ENCODE results near the gene ARHGAP18. TPM values are rescaled to one million over a fixed set of nuclear protein-coding genes. Genes with fewer than 3 reads are reported as not detected.

Gene ARHGAP18
- total and polyA plus RNA-seq, 2 of the 13 experiments (the other 11 are each of a cell fraction or from before 2014, with no cell fraction given) = 58.2 to 115 TPM

GRCh38 chr6:129672881-129673631 lies 36.9 kb downstream of the ARHGAP18 start (continued):
- TF ChIP-seq EP300 (IDR thresholded peaks at IDR 0.05; ENCODE audit: low read depth in 2 of 2, low read length in 2 of 2) (0 out of 4 replicates have a peak, but pooled peaks of 1 of the 2 experiments have one; percentile 11), EP300 (CRISPR knock-in tag; IDR thresholded peaks at IDR 0.05; ENCODE audit: borderline replicate concordance) (no peak), SAP130 (CRISPR knock-in tag; IDR thresholded peaks at IDR 0.05; ENCODE audit: low read depth) (peak; percentile 9; the same call in 1 of the 2 replicates), ZNF10 (CRISPR knock-in tag; IDR thresholded peaks at IDR 0.05; ENCODE audit: borderline replicate concordance, low read depth) (no peak), GABPA (IDR thresholded peaks at IDR 0.05; ENCODE audit: low read depth, low read length) (no peak), GABPA (CRISPR knock-in tag; IDR thresholded peaks at IDR 0.05; ENCODE audit: low read depth) (0 out of 2 replicates have a peak, but pooled peaks have one; percentile 16), ZNF143 (CRISPR knock-in tag; IDR thresholded peaks at IDR 0.05) (no peak), PAWR (CRISPR knock-in tag; IDR thresholded peaks at IDR 0.05; ENCODE audit: borderline replicate concordance) (no peak), SKI (IDR thresholded peaks at IDR 0.05; ENCODE audit: partially characterized antibody) (no peak), FOSL2 (CRISPR knock-in tag; IDR thresholded peaks at IDR 0.05) (peak; percentile 29; the same call in 1 of the 2 replicates)

GRCh38 chr6:129672341-129672682 lies 37.7 kb downstream of the ARHGAP18 start:
- 97% methylated on average over 2 of the region's 2 CpGs for WGBS (ENCODE audit: low lambda C conversion rate)
- Histone ChIP-seq H3K27ac (ENCODE audit: extremely low read length, insufficient read depth, low read length) (peak overlapping the region; percentile 33), H3K27me3 (ENCODE audit: control insufficient read depth in 1 of 2, insufficient read depth in 2 of 2, low read length in 2 of 2) (no peaks in the 10 kb centered on the region), H3K4me1 (ENCODE audit: insufficient read depth, low read length) (peaks cover 75% of the 10 kb centered on the region), H3K4me3 (replicated peaks in 1 of 3; ENCODE audit: insufficient read depth in 1 of 3, low read depth in 2 of 3, low read length in 3 of 3) (no peak overlapping the region), H3K4me2 (ENCODE audit: low read depth, low read length) (no peak overlapping the region; the same call in 1 of the 2 replicates), H4K20me1 (ENCODE audit: insufficient read depth, low read length) (no peaks in the 10 kb centered on the region; the same call in 1 of the 2 replicates), H2AFZ (ENCODE audit: low read length) (no peak overlapping the region), H3K9me3 (ENCODE audit: low read length) (no peaks in the 10 kb centered on the region), H3K9ac (ENCODE audit: insufficient read depth, low read depth, low read length) (no peak overlapping the region), H3K36me3 (replicated peaks in 1 of 2; ENCODE audit: control insufficient read depth in 1 of 2, insufficient read depth in 2 of 2, low read length in 2 of 2) (peaks cover 4 to 33% of the 10 kb centered on the region in 2 experiments), H3K79me2 (ENCODE audit: insufficient read depth, low read length) (peaks cover 95% of the 10 kb centered on the region)
- BruUV-seq (replicated peaks) = no TSS peak
- ChIA-PET POLR2A (interaction anchor here (1.0 to 3.6 kb wide), 4 partner anchors 12 to 59 kb away, joined by 3 to 9 read pairs (median 6); partner anchors contain the start of gene ARHGAP18), CTCF (ENCODE audit: low intra/inter-chr PET ratio, low total read pairs) (interaction anchor here (0.9 kb wide), 1 partner anchor 58 kb away, joined by 3 read pairs; no protein-coding TSS in a partner anchor)
- intact Hi-C loops (cut with micrococcal nuclease; ENCODE audit: unreplicated experiment) = no loop called here
- peak; percentile 15; the same call in 2 of the 3 replicates for ATAC-seq
- no peak for FAIRE-seq
- no peak for DNase-seq (ENCODE audit: low spot score)
- in situ Hi-C loops (cut with HindIII; ENCODE audit: extremely low pct_ligation_motif_present, low pct_unique_long_range_greater_than_20kb) = no loop called here
- TF ChIP-seq KAT8 (CRISPR knock-in tag; IDR thresholded peaks at IDR 0.05) = no peak
- TF ChIP-seq ZNF782 (CRISPR knock-in tag; IDR thresholded peaks at IDR 0.05; ENCODE audit: borderline replicate concordance) = peak; percentile 52; the same call in 1 of the 2 replicates
- no peak for TF ChIP-seq KMT2A (CRISPR knock-in tag; IDR thresholded peaks at IDR 0.05)
- no peak for TF ChIP-seq SKIL (CRISPR knock-in tag; IDR thresholded peaks at IDR 0.05; ENCODE audit: borderline replicate concordance)
- no peak for TF ChIP-seq THAP9 (CRISPR knock-in tag; IDR thresholded peaks at IDR 0.05; ENCODE audit: borderline replicate concordance)
- no peak for TF ChIP-seq ZNF678 (CRISPR knock-in tag; IDR thresholded peaks at IDR 0.05)
- TF ChIP-seq ZBTB7A (CRISPR knock-in tag; IDR thresholded peaks at IDR 0.05) = no peak
- no peak for TF ChIP-seq CENPT (CRISPR knock-in tag; IDR thresholded peaks at IDR 0.05; ENCODE audit: low read depth)
- TF ChIP-seq ZZZ3 (CRISPR knock-in tag; IDR thresholded peaks at IDR 0.05; ENCODE audit: borderline replicate concordance) = no peak
- no peak for TF ChIP-seq ZNF777 (CRISPR knock-in tag; IDR thresholded peaks at IDR 0.05)
